ENCODE results near the gene SIX3. TPM values are rescaled to one million over a fixed set of nuclear protein-coding genes. Genes with fewer than 3 reads are reported as not detected.

SIX3 gene
- total RNA-seq, 1 experiment from 2014 or later: 0.07 TPM

DNA sequence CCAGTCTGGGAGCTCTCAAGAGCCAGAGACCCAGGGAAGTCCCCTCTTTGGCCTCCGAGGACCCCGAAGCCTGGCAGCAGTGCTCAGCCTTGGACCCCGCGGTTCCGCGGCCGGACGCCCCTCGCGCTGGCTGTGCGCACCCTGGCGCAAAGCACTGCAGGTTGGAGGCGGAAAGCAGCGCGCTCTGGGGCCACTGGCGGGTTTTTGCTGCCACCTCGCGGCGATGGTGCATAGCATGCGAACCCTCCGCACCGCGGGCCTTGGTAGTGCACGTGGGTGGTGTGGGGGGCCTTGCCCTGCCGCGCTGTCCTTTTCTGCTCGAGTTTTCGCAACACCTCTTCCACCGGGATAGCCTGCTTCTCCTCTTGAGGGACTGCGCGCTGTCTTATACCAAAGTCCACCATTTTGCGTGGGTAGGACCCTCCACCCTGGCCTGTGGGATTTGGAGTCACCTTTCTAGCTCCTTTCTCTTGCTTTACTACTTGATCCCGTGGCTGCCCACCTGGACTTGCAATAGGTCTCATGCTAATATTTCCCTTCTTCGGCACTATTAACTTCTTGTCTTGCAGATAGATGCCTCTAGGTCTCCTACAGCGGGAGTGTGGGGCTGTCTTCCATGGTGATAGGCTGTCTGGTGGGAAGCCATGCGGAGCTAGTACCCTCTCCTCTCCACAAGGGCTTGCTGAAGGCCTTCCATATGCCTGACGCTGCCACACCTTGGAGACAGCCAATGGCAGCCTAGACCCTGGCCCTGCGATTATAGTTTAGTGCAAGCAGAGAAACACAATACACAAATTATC, 14.3 kb downstream of the SIX3 start:
- Histone ChIP-seq H2AFZ (ENCODE audit: low read length) (peak overlapping the region; percentile 93), H3K79me2 (ENCODE audit: low read length) (no peaks in the 10 kb centered on the region), H3K4me3 (ENCODE audit: low read length) (peak overlapping the region; percentile 68), H3K27ac (ENCODE audit: low read length) (no peak overlapping the region), H3K4me2 (ENCODE audit: low read length) (peak overlapping the region; percentile 96), H3K27me3 (ENCODE audit: low read length) (no peaks in the 10 kb centered on the region), H3K36me3 (ENCODE audit: low read depth, low read length) (no peaks in the 10 kb centered on the region), H3K9me2 (replicated peaks; ENCODE audit: low read length) (no peaks in the 10 kb centered on the region), H3K9me3 (ENCODE audit: low read length) (no peaks in the 10 kb centered on the region), H4K20me1 (ENCODE audit: low read length) (no peaks in the 10 kb centered on the region), H3K9ac (ENCODE audit: low read length) (0 out of 2 replicates have a peak overlapping the region, but pooled peaks have one; percentile 11), H3F3A (ENCODE audit: low read length, unreplicated experiment) (no peaks in the 10 kb centered on the region), H3K4me1 (ENCODE audit: insufficient read depth, low read length) (peaks cover 43% of the 10 kb centered on the region)
- intact Hi-C loops (cut with micrococcal nuclease): loop anchor here (1.0 to 2.0 kb wide), 5 partner anchors 58 to 563 kb away; no protein-coding TSS in a partner anchor
- ChIA-PET POLR2A (ENCODE audit: unreplicated experiment) (interaction anchor here (0.5 kb wide), 1 partner anchor 329 kb away, joined by 4 read pairs; no protein-coding TSS in a partner anchor), CTCF (interaction anchor here (0.6 to 1.6 kb wide), 8 partner anchors 114 to 723 kb away, joined by 3 to 14 read pairs (median 5); no protein-coding TSS in a partner anchor)
- ATAC-seq: peak; percentile 76
- DNase-seq: peak; percentile 76
- BruUV-seq (replicated peaks): no TSS peak
- TF ChIP-seq, protein P1, sequence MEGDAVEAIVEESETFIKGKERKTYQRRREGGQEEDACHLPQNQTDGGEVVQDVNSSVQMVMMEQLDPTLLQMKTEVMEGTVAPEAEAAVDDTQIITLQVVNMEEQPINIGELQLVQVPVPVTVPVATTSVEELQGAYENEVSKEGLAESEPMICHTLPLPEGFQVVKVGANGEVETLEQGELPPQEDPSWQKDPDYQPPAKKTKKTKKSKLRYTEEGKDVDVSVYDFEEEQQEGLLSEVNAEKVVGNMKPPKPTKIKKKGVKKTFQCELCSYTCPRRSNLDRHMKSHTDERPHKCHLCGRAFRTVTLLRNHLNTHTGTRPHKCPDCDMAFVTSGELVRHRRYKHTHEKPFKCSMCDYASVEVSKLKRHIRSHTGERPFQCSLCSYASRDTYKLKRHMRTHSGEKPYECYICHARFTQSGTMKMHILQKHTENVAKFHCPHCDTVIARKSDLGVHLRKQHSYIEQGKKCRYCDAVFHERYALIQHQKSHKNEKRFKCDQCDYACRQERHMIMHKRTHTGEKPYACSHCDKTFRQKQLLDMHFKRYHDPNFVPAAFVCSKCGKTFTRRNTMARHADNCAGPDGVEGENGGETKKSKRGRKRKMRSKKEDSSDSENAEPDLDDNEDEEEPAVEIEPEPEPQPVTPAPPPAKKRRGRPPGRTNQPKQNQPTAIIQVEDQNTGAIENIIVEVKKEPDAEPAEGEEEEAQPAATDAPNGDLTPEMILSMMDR (conservative IDR thresholded peaks at IDR 0.05; ENCODE audit: low read depth, low read length): peak; percentile 86
- no peak for TF ChIP-seq EZH2phosphoT487 (IDR thresholded peaks at IDR 0.05; ENCODE audit: borderline replicate concordance, low read length)

DNA sequence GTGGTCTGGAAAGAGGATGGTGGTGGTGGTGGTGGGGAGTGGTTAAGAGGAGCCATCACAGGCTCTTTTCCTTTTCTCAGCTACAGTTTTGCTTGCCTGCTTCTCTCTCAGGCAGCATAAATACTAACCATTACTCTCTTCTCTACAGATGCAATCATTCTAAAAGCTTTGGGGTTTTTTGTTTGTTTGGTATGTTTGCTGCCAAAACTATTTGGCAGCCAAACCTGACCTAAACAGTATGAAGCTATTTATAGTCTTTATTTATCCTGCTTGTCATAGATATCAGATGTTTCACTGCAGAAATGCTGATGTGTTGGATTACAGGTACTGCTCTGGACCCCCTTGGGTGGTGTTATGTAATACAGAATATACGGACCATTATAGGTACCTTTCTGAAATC, 15.3 kb downstream of the SIX3 start:
- H3F3A ChIP-seq (ENCODE audit: low read length, unreplicated experiment): no peaks in the 10 kb centered on the region
- peak overlapping the region; percentile 15; the same call in 1 of the 2 replicates for H3K4me2 ChIP-seq (ENCODE audit: low read length)
- no peak for ATAC-seq
- no peaks in the 10 kb centered on the region for H3K36me3 ChIP-seq (ENCODE audit: low read depth, low read length)
- TF ChIP-seq, protein P1 (conservative IDR thresholded peaks at IDR 0.05; ENCODE audit: low read depth, low read length): no peak
- TF ChIP-seq EZH2 (IDR thresholded peaks at IDR 0.05; ENCODE audit: low read length, unreplicated experiment) (no peak), EZH2phosphoT487 (IDR thresholded peaks at IDR 0.05; ENCODE audit: borderline replicate concordance, low read length) (no peak)
- POLR2A ChIA-PET (ENCODE audit: unreplicated experiment): no interaction called here
- H3K4me1 ChIP-seq (ENCODE audit: insufficient read depth, low read length): peaks cover 43% of the 10 kb centered on the region
- CTCF ChIA-PET: interaction anchor here (0.7 to 1.2 kb wide), 2 partner anchors 15 to 565 kb away, joined by 3 to 9 read pairs; no protein-coding TSS in a partner anchor
- H3K9ac ChIP-seq (ENCODE audit: low read length): no peak overlapping the region
- H3K27ac ChIP-seq (ENCODE audit: low read length): no peak overlapping the region
- H3K27me3 ChIP-seq (ENCODE audit: low read length): no peaks in the 10 kb centered on the region
- H3K9me2 ChIP-seq (replicated peaks; ENCODE audit: low read length): no peaks in the 10 kb centered on the region
- no peak overlapping the region for H2AFZ ChIP-seq (ENCODE audit: low read length)
- peak; percentile 55 for DNase-seq
- no peaks in the 10 kb centered on the region for H3K79me2 ChIP-seq (ENCODE audit: low read length)
- intact Hi-C loops (cut with micrococcal nuclease): no loop called here
- no peak overlapping the region for H3K4me3 ChIP-seq (ENCODE audit: low read length)
- no peaks in the 10 kb centered on the region for H4K20me1 ChIP-seq (ENCODE audit: low read length)
- no TSS peak for BruUV-seq (replicated peaks)
- H3K9me3 ChIP-seq (ENCODE audit: low read length): no peaks in the 10 kb centered on the region
